Skin epidermis (tissue), 12 donors: ENCODE results near the gene SUGCT.

Experiments
- H3K27ac ChIP-seq, 21 experiments: fragments of 200-600 bp; sonication (generic) in 11 of 21; one replicate each; pipeline ENCODE4 v1.5.0; 2020; ENCODE audit warnings: mild to moderate bottlenecking in 3 of 21, inconsistent platforms in 2 of 21, moderate library complexity in 2 of 21
- H3K4me3 ChIP-seq, 7 experiments: fragments of 200-600 bp; sonication (generic) in 2 of 7; one replicate each; pipeline ENCODE4 v1.5.0; 2020; ENCODE audit warnings: inconsistent platforms in 2 of 7, mild to moderate bottlenecking in 2 of 7, moderate library complexity in 1 of 7

The SUGCT gene

GRCh38 chr7:40490603-40490924, 355.8 kb downstream of the SUGCT start:
- Histone ChIP-seq H3K27ac (peak overlapping the region in 1 of 21 experiments; percentile 43), H3K4me3 (no peak overlapping the region)

GRCh38 chr7:40492946-40493345, 358.1 kb downstream of the SUGCT start:
- Histone ChIP-seq H3K4me3 (no peak overlapping the region), H3K27ac (no peak overlapping the region)

GRCh38 chr7:40493609-40494051, 358.8 kb downstream of the SUGCT start:
- H3K27ac ChIP-seq = no peak overlapping the region
- no peak overlapping the region for H3K4me3 ChIP-seq

- Histone ChIP-seq H3K27ac (peak overlapping the region in 1 of 21 experiments; percentile 54), H3K4me3 (no peak overlapping the region)
Observed at GRCh38 chr7:40498924-40499510, 364.2 kb downstream of the SUGCT start.

GRCh38 chr7:40499718-40500117, 364.9 kb downstream of the SUGCT start:
- peak overlapping the region in 1 of 21 experiments; percentile 54 for H3K27ac ChIP-seq
- no peak overlapping the region for H3K4me3 ChIP-seq

GRCh38 chr7:40500219-40500618, 365.4 kb downstream of the SUGCT start:
- H3K27ac ChIP-seq = peak overlapping the region in 1 of 21 experiments; percentile 47
- H3K4me3 ChIP-seq = no peak overlapping the region

GRCh38 chr7:40502359-40502758, 367.6 kb downstream of the SUGCT start:
- Histone ChIP-seq H3K27ac (no peak overlapping the region), H3K4me3 (no peak overlapping the region)

- no peak overlapping the region for H3K27ac ChIP-seq
- no peak overlapping the region for H3K4me3 ChIP-seq
Observed at GRCh38 chr7:40506158-40506557, 371.4 kb downstream of the SUGCT start.

- Histone ChIP-seq H3K4me3 (no peak overlapping the region), H3K27ac (no peak overlapping the region)
Observed at GRCh38 chr7:40507166-40507565, 372.4 kb downstream of the SUGCT start.

- peak overlapping the region in 1 of 21 experiments; percentile 1 for H3K27ac ChIP-seq
- H3K4me3 ChIP-seq = no peak overlapping the region
Observed at GRCh38 chr7:40509287-40509996, 374.6 kb downstream of the SUGCT start.

- Histone ChIP-seq H3K4me3 (no peak overlapping the region), H3K27ac (no peak overlapping the region)
Observed at GRCh38 chr7:40516376-40516775, 381.6 kb downstream of the SUGCT start.

GRCh38 chr7:40519009-40519408, 384.2 kb downstream of the SUGCT start:
- no peak overlapping the region for H3K27ac ChIP-seq
- no peak overlapping the region for H3K4me3 ChIP-seq

GRCh38 chr7:40520986-40521738, 386.4 kb downstream of the SUGCT start:
- Histone ChIP-seq H3K27ac (no peak overlapping the region), H3K4me3 (no peak overlapping the region)

- Histone ChIP-seq H3K27ac (peak overlapping the region in 1 of 21 experiments; percentile 18), H3K4me3 (no peak overlapping the region)
Observed at GRCh38 chr7:40525764-40526163, 391.0 kb downstream of the SUGCT start.

GRCh38 chr7:40526951-40527715, 392.3 kb downstream of the SUGCT start:
- Histone ChIP-seq H3K4me3 (no peak overlapping the region), H3K27ac (peak overlapping the region in 4 of 21 experiments; percentile 1 to 59 (median 24))

GRCh38 chr7:40527723-40528122, 392.9 kb downstream of the SUGCT start:
- peak overlapping the region in 2 of 21 experiments; percentile 51 to 59 for H3K27ac ChIP-seq
- no peak overlapping the region for H3K4me3 ChIP-seq

- Histone ChIP-seq H3K4me3 (no peak overlapping the region), H3K27ac (peak overlapping the region in 1 of 21 experiments; percentile 45)
Observed at GRCh38 chr7:40530292-40530691, 395.5 kb downstream of the SUGCT start.

- H3K27ac ChIP-seq = peak overlapping the region in 3 of 21 experiments; percentile 12 to 46 (median 44)
Observed at GRCh38 chr7:40531956-40532355, 397.2 kb downstream of the SUGCT start.

GRCh38 chr7:40535678-40536077, 400.9 kb downstream of the SUGCT start:
- no peak overlapping the region for H3K27ac ChIP-seq
- H3K4me3 ChIP-seq = no peak overlapping the region

More at GRCh38 chr7:40531956-40532355, 397.2 kb downstream of the SUGCT start:
- no peak overlapping the region for H3K4me3 ChIP-seq

- Histone ChIP-seq H3K4me3 (no peak overlapping the region), H3K27ac (peak overlapping the region in 1 of 21 experiments; percentile 5)
Observed at GRCh38 chr7:40536421-40536820, 401.6 kb downstream of the SUGCT start.
